NCI-H187 (cell line): ENCODE measurements around the gene SF3A2.

Experiments
- DNase-seq, 2 experiments: peaks; one replicate each; lab custom pipeline; 2025; lab: John Stamatoyannopoulos, UW

The SF3A2 gene

GRCh38 chr19:2253106-2254063 lies 16.8 kb downstream of the SF3A2 start:
- DNase-seq: no peak

GRCh38 chr19:2254064-2254872 lies 17.6 kb downstream of the SF3A2 start:
- no peak for DNase-seq

GRCh38 chr19:2255112-2255845 lies 18.7 kb downstream of the SF3A2 start:
- no peak for DNase-seq

- DNase-seq: no peak
Measured at GRCh38 chr19:2255982-2256685, 19.5 kb downstream of the SF3A2 start, which contains the start of gene JSRP1. Gene JSRP1 (minus strand): TSS chr19:2256417. CDS start chr19:2255314, 1,103 bp downstream.

GRCh38 chr19:2259336-2259735 lies 22.7 kb downstream of the SF3A2 start:
- no peak for DNase-seq

- no peak for DNase-seq
Measured at GRCh38 chr19:2260341-2260805, 23.7 kb downstream of the SF3A2 start.

- no peak for DNase-seq
Measured at GRCh38 chr19:2261438-2262172, 25.0 kb downstream of the SF3A2 start.

- DNase-seq: no peak
Measured at GRCh38 chr19:2266183-2266993, 29.8 kb downstream of the SF3A2 start.

GRCh38 chr19:2268480-2268830 lies 31.8 kb downstream of the SF3A2 start:
- no peak for DNase-seq

- DNase-seq: no peak
Measured at GRCh38 chr19:2268861-2269243, 32.2 kb downstream of the SF3A2 start.

- peak; percentile 92 to 95 for DNase-seq
Measured at GRCh38 chr19:2269244-2270156, 32.9 kb downstream of the SF3A2 start.

GRCh38 chr19:2270157-2270422 lies 33.5 kb downstream of the SF3A2 start:
- no peak for DNase-seq

GRCh38 chr19:2270423-2271233 lies 34.0 kb downstream of the SF3A2 start:
- DNase-seq: peak in 1 of 2 experiments; percentile 46

- no peak for DNase-seq
Measured at GRCh38 chr19:2271234-2272103, 34.8 kb downstream of the SF3A2 start.

GRCh38 chr19:2273356-2274184 lies 36.9 kb downstream of the SF3A2 start:
- peak; percentile 51 to 85 for DNase-seq

- DNase-seq: no peak
Measured at GRCh38 chr19:2274185-2274711, 37.6 kb downstream of the SF3A2 start.
